Astrocyte (in vitro differentiated cells and primary cell): ENCODE measurements around the gene KRT26. TPM values are rescaled to one million over a fixed set of nuclear protein-coding genes. Genes with fewer than 3 reads are reported as not detected.

ENCODE experiments used
- DNase-seq: peaks from one replicate; pipeline ENCODE4 v3.0.0-alpha.2; 2010; ENCODE audit warnings: low read depth
- FAIRE-seq: peaks from 2 replicates; lab custom pipeline; 2011; peaks lifted over from hg19 to GRCh38; lab: Jason Lieb, UNC
- H2AFZ ChIP-seq: 2 replicates; pipeline ENCODE4 v1.6.0; 2012; ENCODE audit warnings: low read depth, low read length, inconsistent platforms
- H3K27ac ChIP-seq: 2 replicates; pipeline ENCODE4 v1.5.1; 2011; ENCODE audit warnings: low read depth, low read length, inconsistent platforms
- H3K27me3 ChIP-seq: 2 replicates; pipeline ENCODE4 v1.6.0; 2011; ENCODE audit warnings: low read length, inconsistent platforms; ENCODE audit not compliant: insufficient read depth
- H3K36me3 ChIP-seq: 2 replicates; pipeline ENCODE4 v1.5.1; 2011; ENCODE audit warnings: low read length, inconsistent platforms; ENCODE audit not compliant: insufficient read depth
- H3K4me1 ChIP-seq: 2 replicates; pipeline ENCODE4 v1.5.1; 2011; ENCODE audit warnings: low read length, inconsistent platforms; ENCODE audit not compliant: insufficient read depth
- H3K4me2 ChIP-seq: 2 replicates; pipeline ENCODE4 v1.6.0; 2012; ENCODE audit warnings: low read length, inconsistent platforms
- H3K4me3 ChIP-seq: 2 replicates; pipeline ENCODE4 v1.5.1; 2011; ENCODE audit warnings: low read depth, mild to moderate bottlenecking, low read length, inconsistent platforms; ENCODE audit not compliant: insufficient read depth
- H3K79me2 ChIP-seq: 2 replicates; pipeline ENCODE4 v1.6.0; 2012; ENCODE audit warnings: mild to moderate bottlenecking, low read length, inconsistent platforms; ENCODE audit not compliant: insufficient read depth
- H3K9ac ChIP-seq: 2 replicates; pipeline ENCODE4 v1.6.0; 2012; ENCODE audit warnings: mild to moderate bottlenecking, low read length, inconsistent platforms
- H3K9me3 ChIP-seq: 2 replicates; pipeline ENCODE4 v1.5.1; 2012; ENCODE audit warnings: low read depth, mild to moderate bottlenecking, low read length, inconsistent platforms; ENCODE audit not compliant: insufficient read depth
- H4K20me1 ChIP-seq: 2 replicates; pipeline ENCODE4 v1.6.0; 2012; ENCODE audit warnings: low read length, inconsistent platforms; ENCODE audit not compliant: insufficient read depth
- H3K27ac Mint-ChIP-seq: one replicate; pipeline ENCODE4 v1.8.0; 2021; ENCODE audit warnings: mild to moderate bottlenecking, mixed read lengths; ENCODE audit not compliant: unreplicated experiment
- H3K27me3 Mint-ChIP-seq: one replicate; pipeline ENCODE4 v1.8.0; 2021; ENCODE audit warnings: low read depth, mixed read lengths; ENCODE audit not compliant: unreplicated experiment
- H3K36me3 Mint-ChIP-seq: one replicate; pipeline ENCODE4 v1.8.0; 2021; ENCODE audit warnings: low read depth, mixed read lengths; ENCODE audit not compliant: unreplicated experiment
- H3K4me1 Mint-ChIP-seq: one replicate; pipeline ENCODE4 v1.8.0; 2021; ENCODE audit warnings: low read depth, mixed read lengths; ENCODE audit not compliant: unreplicated experiment
- H3K4me3 Mint-ChIP-seq: one replicate; pipeline ENCODE4 v1.8.0; 2021; ENCODE audit warnings: mild to moderate bottlenecking, moderate library complexity, mixed read lengths; ENCODE audit not compliant: unreplicated experiment
- H3K9me3 Mint-ChIP-seq: one replicate; pipeline ENCODE4 v1.8.0; 2021; ENCODE audit warnings: mild to moderate bottlenecking, mixed read lengths; ENCODE audit not compliant: unreplicated experiment
- EZH2 ChIP-seq: IDR thresholded peaks from 2 replicates; pipeline ENCODE4 v1.6.1; 2012; ENCODE audit warnings: mild to moderate bottlenecking, low read length, inconsistent platforms; ENCODE audit not compliant: insufficient read depth
- total RNA-seq: library from RNA; stranded (reverse); gene quantifications from 2 replicates; pipeline ENCODE4 v1.2.1, GENCODE V29; 2021
- TF ChIP-seq, protein P1 (sequence below): IDR thresholded peaks from 2 replicates; pipeline ENCODE4 v1.5.1; 2011; ENCODE audit warnings: low read depth, mild to moderate bottlenecking, inconsistent platforms, low read length, moderate library complexity; ENCODE audit not compliant: insufficient read depth

The KRT26 gene
- total RNA-seq, 1 donor from 2014 or later, result not detected

DNA sequence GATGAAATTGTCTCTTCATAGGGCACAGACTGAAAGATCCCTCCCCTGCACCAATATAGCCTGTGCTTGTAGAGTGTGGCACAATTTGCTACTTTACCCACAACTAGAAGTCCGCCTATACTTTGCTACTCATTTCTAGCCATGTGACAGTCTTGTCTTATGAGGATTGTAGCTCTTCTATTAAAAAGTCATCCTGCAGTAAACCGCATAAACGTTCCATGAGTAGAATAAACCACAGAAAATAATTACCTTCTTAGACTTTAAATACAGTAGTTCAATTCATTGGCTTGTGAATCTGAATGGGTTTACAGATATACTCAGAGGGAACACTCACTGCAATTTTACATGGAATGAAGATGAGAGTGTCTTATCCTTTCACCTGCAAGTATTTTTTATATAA is 6.0 kb upstream of the KRT26 start:
- no peaks in the 10 kb centered on the region for H3K9me3 ChIP-seq
- no peak overlapping the region for H3K4me2 ChIP-seq
- H3K27ac Mint-ChIP-seq, result no peak overlapping the region
- no peaks in the 10 kb centered on the region for H3K79me2 ChIP-seq
- H3K4me1 ChIP-seq, result no peaks in the 10 kb centered on the region
- H3K36me3 Mint-ChIP-seq, result no peaks in the 10 kb centered on the region
- H4K20me1 ChIP-seq, result no peaks in the 10 kb centered on the region
- H3K9me3 Mint-ChIP-seq, result no peaks in the 10 kb centered on the region
- no peak for FAIRE-seq
- no peak overlapping the region for H2AFZ ChIP-seq
- no peaks in the 10 kb centered on the region for H3K36me3 ChIP-seq
- H3K9ac ChIP-seq, result no peak overlapping the region
- peaks cover 5% of the 10 kb centered on the region for H3K27me3 Mint-ChIP-seq
- no peak overlapping the region for H3K4me3 ChIP-seq
- no peak for DNase-seq
- H3K4me1 Mint-ChIP-seq, result no peaks in the 10 kb centered on the region
- TF ChIP-seq, protein P1, sequence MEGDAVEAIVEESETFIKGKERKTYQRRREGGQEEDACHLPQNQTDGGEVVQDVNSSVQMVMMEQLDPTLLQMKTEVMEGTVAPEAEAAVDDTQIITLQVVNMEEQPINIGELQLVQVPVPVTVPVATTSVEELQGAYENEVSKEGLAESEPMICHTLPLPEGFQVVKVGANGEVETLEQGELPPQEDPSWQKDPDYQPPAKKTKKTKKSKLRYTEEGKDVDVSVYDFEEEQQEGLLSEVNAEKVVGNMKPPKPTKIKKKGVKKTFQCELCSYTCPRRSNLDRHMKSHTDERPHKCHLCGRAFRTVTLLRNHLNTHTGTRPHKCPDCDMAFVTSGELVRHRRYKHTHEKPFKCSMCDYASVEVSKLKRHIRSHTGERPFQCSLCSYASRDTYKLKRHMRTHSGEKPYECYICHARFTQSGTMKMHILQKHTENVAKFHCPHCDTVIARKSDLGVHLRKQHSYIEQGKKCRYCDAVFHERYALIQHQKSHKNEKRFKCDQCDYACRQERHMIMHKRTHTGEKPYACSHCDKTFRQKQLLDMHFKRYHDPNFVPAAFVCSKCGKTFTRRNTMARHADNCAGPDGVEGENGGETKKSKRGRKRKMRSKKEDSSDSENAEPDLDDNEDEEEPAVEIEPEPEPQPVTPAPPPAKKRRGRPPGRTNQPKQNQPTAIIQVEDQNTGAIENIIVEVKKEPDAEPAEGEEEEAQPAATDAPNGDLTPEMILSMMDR, result no peak
- TF ChIP-seq EZH2, result no peak
- no peak overlapping the region for H3K4me3 Mint-ChIP-seq
- no peak overlapping the region for H3K27ac ChIP-seq
- H3K27me3 ChIP-seq, result peaks cover 35% of the 10 kb centered on the region

DNA sequence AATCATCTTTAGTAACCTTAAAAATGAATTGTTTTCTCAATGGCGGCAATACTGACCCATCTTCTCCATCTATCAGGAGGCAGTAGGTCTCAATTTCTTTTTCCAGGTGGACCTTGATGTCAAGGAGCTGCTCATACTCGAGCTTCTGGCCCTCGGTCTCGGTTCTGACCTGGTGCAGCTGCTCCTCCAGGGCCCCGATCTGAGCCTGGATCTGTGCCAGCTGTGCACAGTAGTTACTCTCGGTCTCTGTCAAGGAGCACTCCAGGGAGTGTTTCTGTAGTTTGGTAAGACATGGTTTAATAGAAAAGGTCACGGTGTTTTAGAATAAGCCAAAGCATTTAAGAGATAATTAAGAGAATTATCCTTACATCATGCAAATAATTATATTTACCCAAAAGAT is 5.5 kb upstream of the KRT26 start:
- Histone ChIP-seq H3K9ac (no peak overlapping the region), H3K79me2 (no peaks in the 10 kb centered on the region), H3K4me3 (no peak overlapping the region), H3K4me2 (no peak overlapping the region), H2AFZ (no peak overlapping the region), H3K4me1 (no peaks in the 10 kb centered on the region), H3K36me3 (no peaks in the 10 kb centered on the region), H3K27ac (no peak overlapping the region), H4K20me1 (no peaks in the 10 kb centered on the region), H3K27me3 (peaks cover 38% of the 10 kb centered on the region), H3K9me3 (no peaks in the 10 kb centered on the region)
- no peak for DNase-seq
- FAIRE-seq, result no peak
- no peak overlapping the region for H3K4me3 Mint-ChIP-seq
- no peaks in the 10 kb centered on the region for H3K9me3 Mint-ChIP-seq
- TF ChIP-seq, protein P1, result no peak
- H3K27ac Mint-ChIP-seq, result no peak overlapping the region
- H3K27me3 Mint-ChIP-seq, result peaks cover 5% of the 10 kb centered on the region
- H3K4me1 Mint-ChIP-seq, result no peaks in the 10 kb centered on the region
- no peaks in the 10 kb centered on the region for H3K36me3 Mint-ChIP-seq

DNA sequence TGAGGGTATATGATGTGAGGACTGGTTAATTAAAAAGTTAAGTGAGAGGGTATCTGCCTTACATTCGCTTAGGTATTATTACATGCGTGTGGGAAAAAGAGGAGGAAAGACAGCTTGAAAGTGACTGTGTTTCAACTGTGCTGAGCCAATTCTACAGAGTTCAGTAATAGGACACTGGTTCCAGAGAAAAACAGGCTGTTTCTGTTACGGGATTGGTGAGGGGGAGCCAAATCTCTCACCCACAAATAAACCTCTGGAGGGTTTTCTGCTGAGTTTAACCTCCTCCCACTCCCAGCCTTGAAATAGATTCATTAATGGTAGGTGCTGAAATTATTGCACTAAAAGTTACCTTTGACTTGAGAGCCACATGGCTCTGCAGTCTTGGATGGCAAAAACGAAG is 3.9 kb upstream of the KRT26 start:
- DNase-seq, result no peak
- Histone ChIP-seq H3K4me3 (no peak overlapping the region), H4K20me1 (no peaks in the 10 kb centered on the region), H3K27me3 (peaks cover 46% of the 10 kb centered on the region), H3K4me1 (no peaks in the 10 kb centered on the region), H2AFZ (no peak overlapping the region), H3K9me3 (no peaks in the 10 kb centered on the region), H3K79me2 (no peaks in the 10 kb centered on the region), H3K9ac (no peak overlapping the region), H3K27ac (no peak overlapping the region), H3K36me3 (no peaks in the 10 kb centered on the region), H3K4me2 (no peak overlapping the region)
- TF ChIP-seq EZH2, result no peak
- TF ChIP-seq, protein P1, result no peak
- Mint-ChIP-seq H3K36me3 (no peaks in the 10 kb centered on the region), H3K4me3 (no peak overlapping the region), H3K27ac (no peak overlapping the region), H3K4me1 (no peaks in the 10 kb centered on the region), H3K27me3 (peaks cover 6% of the 10 kb centered on the region), H3K9me3 (no peaks in the 10 kb centered on the region)
- FAIRE-seq, result no peak
